AG04449 (cell line): Measurements from ENCODE around the gene PES1.
"Not testable (repeated sequence)": the region's sequence is repeated elsewhere in the genome, so short reads cannot be mapped to it uniquely, and the experiment has no call there.

ENCODE experiments used
- CTCF ChIA-PET: fragments of 350-600 bp; formaldehyde crosslinking; extraction: SDS; loops from one replicate; lab custom pipeline; 2021; ENCODE audit warnings: antibody characterized with exemption; lab: Yijun Ruan, JAX
- POLR2A ChIA-PET: fragments of 400-600, 350-600 bp; formaldehyde crosslinking; extraction: SDS; loops from one replicate; lab custom pipeline; 2020; ENCODE audit warnings: antibody characterized with exemption, inconsistent platforms; lab: Yijun Ruan, JAX
- DNase-seq: peaks from one replicate; pipeline ENCODE4 v3.0.0-alpha.2; 2010; ENCODE audit warnings: low read depth, low spot score
- H3K4me3 ChIP-seq: 2 replicates; pipeline ENCODE4 v1.5.1; 2011; ENCODE audit warnings: low read depth, mild to moderate bottlenecking, control low read depth, low read length
- CTCF ChIP-seq: IDR thresholded peaks from one replicate; pipeline ENCODE4 v1.5.1; 2011; ENCODE audit warnings: mild to moderate bottlenecking, moderate library complexity, low read length, control low read depth, inconsistent platforms; ENCODE audit not compliant: insufficient read depth; ENCODE audit errors: missing control alignments

The PES1 gene

GRCh38 chr22:30635273-30636225, 43.8 kb upstream of the PES1 start, which contains the start of gene SLC35E4:
Gene SLC35E4, plus strand, starts transcription at chr22:30635781. Its CDS starts 670 bp downstream, at chr22:30636451.
- CTCF ChIA-PET: interaction anchor here (0.6 to 5.2 kb wide), 55 partner anchors 8 to 545 kb away, joined by 3 to 518 read pairs (median 5); partner anchors contain the start of genes DUSP18, PES1 and TCN2
- POLR2A ChIA-PET: interaction anchor here (0.7 to 2.8 kb wide), 7 partner anchors 8 to 119 kb away, joined by 3 to 20 read pairs (median 3); no protein-coding TSS in a partner anchor
- DNase-seq: peak; percentile 12
- peak within 1 kb of the TSS; percentile 63 for H3K4me3 ChIP-seq
- peak; percentile 59 for TF ChIP-seq CTCF

DNA sequence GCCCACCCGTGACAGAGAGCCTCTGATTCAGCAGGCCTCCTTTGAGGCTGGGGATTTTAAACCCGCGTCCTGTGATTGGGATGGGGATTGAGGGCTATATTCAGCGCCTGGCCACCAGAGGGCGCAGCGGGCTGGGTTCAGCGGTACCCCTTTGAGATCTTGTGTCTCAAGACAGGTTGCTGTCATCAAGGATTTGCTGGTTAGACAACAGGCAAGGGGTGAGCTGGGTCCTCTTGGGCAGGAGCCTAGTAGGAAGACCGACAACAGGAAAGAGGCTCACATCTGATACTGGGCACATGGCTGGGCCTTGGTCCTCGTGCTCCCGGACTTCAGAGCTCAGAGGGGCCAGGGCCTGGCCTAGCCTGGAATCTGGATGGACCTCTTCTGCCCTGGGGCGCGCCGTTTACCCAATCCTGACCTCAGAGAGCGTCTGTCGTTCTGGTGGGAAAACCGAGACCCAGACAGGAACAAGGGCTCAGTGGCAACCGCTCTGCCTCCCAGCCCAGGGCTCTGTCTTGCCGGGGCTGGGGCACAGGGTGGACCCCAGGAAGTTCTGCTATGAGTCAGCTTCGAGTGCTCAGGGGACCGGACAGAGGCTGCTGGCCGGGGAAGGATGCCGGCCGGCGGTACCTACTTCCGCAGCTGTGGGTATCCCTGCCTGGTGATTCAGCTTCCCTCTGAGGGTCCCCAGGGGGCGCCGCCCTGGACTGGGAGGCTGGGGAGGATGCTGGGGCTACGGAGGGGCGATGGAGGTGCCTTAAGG, 42.9 kb upstream of the PES1 start:
- ChIA-PET POLR2A (interaction anchor here (0.9 to 2.8 kb wide), 4 partner anchors 9 to 291 kb away, joined by 3 to 20 read pairs (median 4); no protein-coding TSS in a partner anchor), CTCF (interaction anchor here (0.6 to 5.2 kb wide), 57 partner anchors 9 to 451 kb away, joined by 3 to 518 read pairs (median 5); partner anchors contain the start of genes DUSP18, PES1 and TCN2)
- peak overlapping the region; percentile 42 for H3K4me3 ChIP-seq

DNA sequence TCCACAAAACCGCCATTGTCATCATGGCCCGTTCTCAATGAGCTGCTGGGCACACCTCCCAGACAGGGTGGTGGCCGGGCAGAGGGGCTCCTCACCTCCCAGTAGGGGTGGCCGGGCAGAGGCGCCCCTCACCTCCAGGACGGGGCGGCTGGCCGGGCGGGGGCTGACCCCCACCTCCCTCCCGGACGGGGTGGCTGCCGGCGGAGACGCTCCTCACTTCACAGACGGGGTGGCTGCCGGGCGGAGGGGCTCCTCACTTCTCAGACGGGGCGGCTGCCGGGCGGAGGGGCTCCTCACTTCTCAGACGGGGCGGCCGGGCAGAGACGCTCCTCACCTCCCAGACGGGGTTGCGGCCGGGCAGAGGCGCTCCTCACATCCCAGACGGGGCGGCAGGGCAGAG, 39.8 kb upstream of the PES1 start:
- H3K4me3 ChIP-seq, DNase-seq, POLR2A ChIA-PET: not testable (repeated sequence)
- CTCF ChIA-PET: interaction anchor here (5.2 kb wide), 1 partner anchor 124 kb away, joined by 518 read pairs; no protein-coding TSS in a partner anchor

More for the DNA sequence above, 42.9 kb upstream of the PES1 start:
- peak; percentile 54 for DNase-seq
- peak; percentile 92 for TF ChIP-seq CTCF

DNA sequence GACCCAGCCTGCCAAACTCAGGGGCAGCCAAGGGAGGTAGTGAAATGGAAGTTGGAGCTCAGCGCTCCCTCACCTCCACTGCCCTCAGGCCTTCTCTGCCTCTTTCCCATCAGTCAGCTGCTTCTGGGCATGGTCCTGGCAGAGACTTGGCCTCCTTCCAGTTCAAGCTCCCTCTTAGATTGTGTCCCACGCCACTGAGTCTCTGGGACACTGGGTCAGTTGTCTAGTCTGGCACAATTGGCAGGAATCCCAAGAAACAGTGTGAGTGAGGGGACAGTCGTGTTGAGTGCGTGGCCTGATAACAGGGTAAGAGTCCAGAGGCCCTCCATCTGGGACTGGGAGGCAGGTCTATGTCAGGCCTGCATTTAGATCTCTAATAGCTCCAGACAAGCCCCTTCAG, 36.8 kb upstream of the PES1 start:
- ChIA-PET POLR2A (no interaction called here), CTCF (interaction anchor here (0.6 to 7.4 kb wide), 3 partner anchors 127 to 148 kb away, joined by 3 to 60 read pairs (median 3); no protein-coding TSS in a partner anchor)
- DNase-seq: no peak
- H3K4me3 ChIP-seq: no peak overlapping the region
- no peak for TF ChIP-seq CTCF

DNA sequence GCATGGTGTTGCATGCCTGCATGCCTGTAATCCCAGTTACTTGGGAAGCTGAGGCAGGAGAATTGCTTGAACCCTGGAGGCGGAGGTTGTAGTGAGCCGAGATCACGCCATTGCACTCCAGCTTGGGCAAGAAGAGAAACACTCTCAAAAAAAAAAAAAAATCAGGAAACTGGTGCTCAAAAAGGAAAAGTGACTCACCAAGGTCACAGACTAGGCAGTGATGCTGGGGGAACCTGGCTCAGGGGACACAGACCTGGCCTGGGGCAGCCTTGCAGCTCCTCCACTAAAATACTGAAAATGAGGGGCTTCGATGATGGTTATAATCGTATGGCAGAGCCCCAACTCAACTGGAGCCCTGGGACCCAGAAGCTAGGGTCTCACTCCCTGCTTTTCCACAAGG, 35.8 kb upstream of the PES1 start:
- TF ChIP-seq CTCF: no peak
- H3K4me3 ChIP-seq: no peak overlapping the region
- ChIA-PET CTCF (interaction anchor here (0.8 to 7.4 kb wide), 2 partner anchors 22 to 128 kb away, joined by 3 to 60 read pairs; no protein-coding TSS in a partner anchor), POLR2A (interaction anchor here (1.1 kb wide), 1 partner anchor 20 kb away, joined by 4 read pairs; the partner anchor contains the start of gene TCN2)
- no peak for DNase-seq

DNA sequence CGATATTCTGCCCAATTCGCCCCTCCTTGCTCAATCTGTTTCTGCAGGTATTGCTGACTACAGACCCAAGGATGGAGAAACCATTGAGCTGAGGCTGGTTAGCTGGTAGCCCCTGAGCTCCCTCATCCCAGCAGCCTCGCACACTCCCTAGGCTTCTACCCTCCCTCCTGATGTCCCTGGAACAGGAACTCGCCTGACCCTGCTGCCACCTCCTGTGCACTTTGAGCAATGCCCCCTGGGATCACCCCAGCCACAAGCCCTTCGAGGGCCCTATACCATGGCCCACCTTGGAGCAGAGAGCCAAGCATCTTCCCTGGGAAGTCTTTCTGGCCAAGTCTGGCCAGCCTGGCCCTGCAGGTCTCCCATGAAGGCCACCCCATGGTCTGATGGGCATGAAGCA, 34.7 kb upstream of the PES1 start:
- H3K4me3 ChIP-seq: no peak overlapping the region
- CTCF ChIA-PET: interaction anchor here (1.1 to 7.4 kb wide), 4 partner anchors 8 to 294 kb away, joined by 3 to 60 read pairs (median 18); partner anchors contain the start of gene SLC35E4
- POLR2A ChIA-PET: no interaction called here
- no peak for TF ChIP-seq CTCF
- no peak for DNase-seq

DNA sequence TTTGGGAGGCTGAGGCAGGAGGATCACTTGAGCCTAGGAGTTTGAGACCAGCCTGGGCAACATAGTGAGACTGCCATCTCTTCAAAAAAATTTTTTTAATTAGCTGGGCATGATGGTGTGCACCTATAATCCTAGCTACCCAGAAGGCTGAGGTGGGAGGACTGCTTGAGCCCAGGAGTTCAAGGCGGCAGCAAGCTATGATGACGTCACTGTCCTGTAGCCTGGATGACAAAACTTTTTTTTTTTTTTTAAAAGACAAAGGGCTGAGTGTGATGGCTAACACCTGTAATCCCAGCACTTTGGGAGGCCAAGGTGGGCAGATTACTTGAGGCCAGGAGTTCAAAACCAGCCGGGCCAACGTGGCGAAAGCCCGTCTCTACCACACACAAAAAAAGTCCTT, 28.2 kb upstream of the PES1 start:
- ChIA-PET CTCF (interaction anchor here (1.6 to 3.0 kb wide), 4 partner anchors 14 to 300 kb away, joined by 5 to 24 read pairs (median 9); partner anchors contain the start of genes SLC35E4 and TCN2), POLR2A (interaction anchor here (0.6 kb wide), 1 partner anchor 10 kb away, joined by 4 read pairs; no protein-coding TSS in a partner anchor)
- not testable (repeated sequence) for H3K4me3 ChIP-seq, DNase-seq
